ENCODE results near the gene NUP43.

The NUP43 gene

GRCh38 chr6:149746147-149746946 is at the start of gene NUP43:
Gene NUP43, minus strand, starts transcription at chr6:149746529. Its CDS starts 34 bp downstream, at chr6:149746495.
- TF ChIP-seq CTCF (IDR thresholded peaks at IDR 0.05; ENCODE audit: borderline replicate concordance, control extremely low read depth, extremely low read depth, insufficient read depth, missing control alignments) = no peak
- DNase-seq (ENCODE audit: low spot score) = peak; percentile 89
- in situ Hi-C loops (cut with MboI; ENCODE audit: low sequenced_read_pairs, unreplicated experiment) = no loop called here

GRCh38 chr6:149783551-149783950 is 37.2 kb upstream of the NUP43 start:
- in situ Hi-C loops (cut with MboI; ENCODE audit: low sequenced_read_pairs, unreplicated experiment) = no loop called here
- DNase-seq (ENCODE audit: low spot score) = no peak
- no peak for TF ChIP-seq CTCF (IDR thresholded peaks at IDR 0.05; ENCODE audit: borderline replicate concordance, control extremely low read depth, extremely low read depth, insufficient read depth, missing control alignments)

- TF ChIP-seq CTCF (IDR thresholded peaks at IDR 0.05; ENCODE audit: borderline replicate concordance, control extremely low read depth, extremely low read depth, insufficient read depth, missing control alignments) = no peak
- no peak for DNase-seq (ENCODE audit: low spot score)
- in situ Hi-C loops (cut with MboI; ENCODE audit: low sequenced_read_pairs, unreplicated experiment) = no loop called here
Observed at GRCh38 chr6:149782337-149782736, 36.0 kb upstream of the NUP43 start.

GRCh38 chr6:149781715-149782114 is 35.4 kb upstream of the NUP43 start:
- no peak for TF ChIP-seq CTCF (IDR thresholded peaks at IDR 0.05; ENCODE audit: borderline replicate concordance, control extremely low read depth, extremely low read depth, insufficient read depth, missing control alignments)
- DNase-seq (ENCODE audit: low spot score) = no peak
- in situ Hi-C loops (cut with MboI; ENCODE audit: low sequenced_read_pairs, unreplicated experiment) = no loop called here

GRCh38 chr6:149779644-149779963 is 33.3 kb upstream of the NUP43 start:
- in situ Hi-C loops (cut with MboI; ENCODE audit: low sequenced_read_pairs, unreplicated experiment) = no loop called here
- TF ChIP-seq CTCF (IDR thresholded peaks at IDR 0.05; ENCODE audit: borderline replicate concordance, control extremely low read depth, extremely low read depth, insufficient read depth, missing control alignments) = no peak
- no peak for DNase-seq (ENCODE audit: low spot score)

- in situ Hi-C loops (cut with MboI; ENCODE audit: low sequenced_read_pairs, unreplicated experiment) = no loop called here
- no peak for DNase-seq (ENCODE audit: low spot score)
- no peak for TF ChIP-seq CTCF (IDR thresholded peaks at IDR 0.05; ENCODE audit: borderline replicate concordance, control extremely low read depth, extremely low read depth, insufficient read depth, missing control alignments)
Observed at GRCh38 chr6:149777624-149778023, 31.3 kb upstream of the NUP43 start.
